SK-N-SH (cell line): ENCODE data around the gene ZNF490.

Experiments used
- CHD2 ChIP-seq: fragments of 150-350 bp; IDR thresholded peaks from 2 replicates; pipeline ENCODE4 v1.6.1; 2018; ENCODE audit warnings: low read length; ENCODE audit not compliant: partially characterized antibody
- CTCF ChIP-seq: fragments of 200-600 bp; sonication (generic); IDR thresholded peaks from 2 replicates; pipeline ENCODE4 v1.6.1; 2017; ENCODE audit warnings: antibody characterized with exemption, mild to moderate bottlenecking, moderate library complexity
- ELF1 ChIP-seq: IDR thresholded peaks from 2 replicates; pipeline ENCODE4 v1.4.0; 2012
- EZH2phosphoT487 ChIP-seq: fragments of 200-600 bp; sonication (generic); IDR thresholded peaks from 2 replicates; pipeline ENCODE4 v1.6.1; 2017; ENCODE audit warnings: low read depth, mixed run types, mild to moderate bottlenecking, antibody characterized with exemption, moderate library complexity, borderline replicate concordance
- POLR2AphosphoS5 ChIP-seq: IDR thresholded peaks from 2 replicates; pipeline ENCODE4 v1.6.1; 2012; ENCODE audit warnings: low read depth, low read length
- RAD21 ChIP-seq: IDR thresholded peaks from 2 replicates; pipeline ENCODE4 v1.6.1; 2012; ENCODE audit warnings: mild to moderate bottlenecking, low read length
- RCOR1 ChIP-seq: fragments of 150-350 bp; IDR thresholded peaks from 2 replicates; pipeline ENCODE4 v1.6.1; 2017; ENCODE audit warnings: antibody characterized with exemption, low read length
- REST ChIP-seq: IDR thresholded peaks from 2 replicates; pipeline ENCODE4 v1.6.1; 2012; ENCODE audit warnings: mild to moderate bottlenecking, low read depth, low read length, moderate library complexity
- RFX5 ChIP-seq: IDR thresholded peaks from 2 replicates; pipeline ENCODE4 v1.6.1; 2012; ENCODE audit warnings: mild to moderate bottlenecking, improper control_type of control experiment, low read length
- TF ChIP-seq, protein P1 (sequence below): IDR thresholded peaks from 2 replicates; pipeline ENCODE4; 2012
- TF ChIP-seq, protein P2 (sequence below): fragments of 150-350 bp; IDR thresholded peaks from 2 replicates; pipeline ENCODE4 v1.6.1; 2017; ENCODE audit warnings: antibody characterized with exemption, low read length, low read depth, borderline replicate concordance

DNA sequence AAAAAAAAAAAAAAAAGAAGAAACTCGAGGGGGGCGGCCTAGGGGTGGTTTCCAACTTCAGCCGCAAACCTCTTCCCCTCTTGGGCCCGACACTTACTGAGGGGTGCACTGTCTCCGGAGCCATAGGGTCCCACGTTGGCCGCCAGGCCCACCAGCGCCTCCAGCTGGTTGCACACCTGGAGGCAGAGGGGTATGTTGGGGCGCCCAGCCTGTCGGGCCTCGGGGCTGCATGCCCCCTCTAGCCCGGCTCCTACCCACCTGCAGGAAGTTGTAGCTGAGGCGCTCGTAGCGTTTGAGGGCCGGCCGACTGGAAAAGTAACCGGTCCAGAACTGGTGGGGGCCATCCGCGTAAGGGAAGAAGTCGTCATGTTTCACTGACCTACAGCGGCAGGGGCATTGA is 47.4 kb upstream of the ZNF490 start:
- TF ChIP-seq RCOR1 = no peak
- no peak for TF ChIP-seq CHD2
- no peak for TF ChIP-seq CTCF
- TF ChIP-seq EZH2phosphoT487 = no peak
- TF ChIP-seq RFX5 = no peak
- TF ChIP-seq POLR2AphosphoS5 = no peak
- no peak for TF ChIP-seq ELF1
- TF ChIP-seq, protein P1, sequence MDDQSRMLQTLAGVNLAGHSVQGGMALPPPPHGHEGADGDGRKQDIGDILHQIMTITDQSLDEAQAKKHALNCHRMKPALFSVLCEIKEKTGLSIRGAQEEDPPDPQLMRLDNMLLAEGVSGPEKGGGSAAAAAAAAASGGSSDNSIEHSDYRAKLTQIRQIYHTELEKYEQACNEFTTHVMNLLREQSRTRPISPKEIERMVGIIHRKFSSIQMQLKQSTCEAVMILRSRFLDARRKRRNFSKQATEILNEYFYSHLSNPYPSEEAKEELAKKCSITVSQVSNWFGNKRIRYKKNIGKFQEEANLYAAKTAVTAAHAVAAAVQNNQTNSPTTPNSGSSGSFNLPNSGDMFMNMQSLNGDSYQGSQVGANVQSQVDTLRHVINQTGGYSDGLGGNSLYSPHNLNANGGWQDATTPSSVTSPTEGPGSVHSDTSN = no peak
- no peak for TF ChIP-seq REST
- no peak for TF ChIP-seq RAD21
- TF ChIP-seq, protein P2, sequence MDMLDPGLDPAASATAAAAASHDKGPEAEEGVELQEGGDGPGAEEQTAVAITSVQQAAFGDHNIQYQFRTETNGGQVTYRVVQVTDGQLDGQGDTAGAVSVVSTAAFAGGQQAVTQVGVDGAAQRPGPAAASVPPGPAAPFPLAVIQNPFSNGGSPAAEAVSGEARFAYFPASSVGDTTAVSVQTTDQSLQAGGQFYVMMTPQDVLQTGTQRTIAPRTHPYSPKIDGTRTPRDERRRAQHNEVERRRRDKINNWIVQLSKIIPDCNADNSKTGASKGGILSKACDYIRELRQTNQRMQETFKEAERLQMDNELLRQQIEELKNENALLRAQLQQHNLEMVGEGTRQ = no peak
